HG02973 (cell line): ENCODE measurements around the gene ZNF850.
"Not testable (repeated sequence)": the region's sequence is repeated elsewhere in the genome, so short reads cannot be mapped to it uniquely, and the experiment has no call there.

Source experiments
- ATAC-seq: cut with Tn5 transposase; IDR thresholded peaks from one replicate; pipeline ENCODE4 v1.9.1; 2021; ENCODE audit warnings: moderate library complexity; ENCODE audit not compliant: unreplicated experiment

The ZNF850 gene

GRCh38 chr19:36772311-36773222, at the start of gene ZNF850:
Gene ZNF850, minus strand, starts transcription at chr19:36772807. Its CDS starts 10,201 bp downstream, at chr19:36762606.
- ATAC-seq = peak; percentile 82

GRCh38 chr19:36821758-36822157, 49.2 kb upstream of the ZNF850 start:
- no peak for ATAC-seq

GRCh38 chr19:36819130-36819630, 46.6 kb upstream of the ZNF850 start:
- ATAC-seq = no peak

GRCh38 chr19:36807029-36807428, 34.4 kb upstream of the ZNF850 start:
- ATAC-seq = no peak

GRCh38 chr19:36805364-36805763, 32.8 kb upstream of the ZNF850 start:
- ATAC-seq = no peak

- no peak for ATAC-seq
These were observed 25.1 kb upstream of the ZNF850 start for GRCh38 chr19:36797786-36798108.

- ATAC-seq = no peak
These were observed 24.0 kb upstream of the ZNF850 start for GRCh38 chr19:36796714-36796992.

GRCh38 chr19:36791420-36792141, 19.0 kb upstream of the ZNF850 start:
- ATAC-seq = not testable (repeated sequence)

GRCh38 chr19:36775768-36776167, 3.2 kb upstream of the ZNF850 start:
- ATAC-seq = no peak

- peak; percentile 18 for ATAC-seq
These were observed 594 bp upstream of the ZNF850 start for GRCh38 chr19:36773223-36773579.

GRCh38 chr19:36771261-36772231, 1.1 kb downstream of the ZNF850 start:
- ATAC-seq = no peak

GRCh38 chr19:36750066-36750691, 22.4 kb downstream of the ZNF850 start:
- no peak for ATAC-seq

GRCh38 chr19:36749613-36750012, 23.0 kb downstream of the ZNF850 start:
- not testable (repeated sequence) for ATAC-seq

- no peak for ATAC-seq
These were observed 24.0 kb downstream of the ZNF850 start for GRCh38 chr19:36748431-36749275.

- no peak for ATAC-seq
These were observed 24.9 kb downstream of the ZNF850 start for GRCh38 chr19:36747750-36748149.

- no peak for ATAC-seq
These were observed 26.7 kb downstream of the ZNF850 start for GRCh38 chr19:36745870-36746269.

GRCh38 chr19:36736166-36736565, 36.4 kb downstream of the ZNF850 start:
- ATAC-seq = not testable (repeated sequence)

- no peak for ATAC-seq
These were observed 52.7 kb downstream of the ZNF850 start for GRCh38 chr19:36719687-36720556.

GRCh38 chr19:36709423-36709822, 63.2 kb downstream of the ZNF850 start:
- ATAC-seq = no peak
